Measurements from ENCODE around the gene MOXD1.

Gene MOXD1

DNA sequence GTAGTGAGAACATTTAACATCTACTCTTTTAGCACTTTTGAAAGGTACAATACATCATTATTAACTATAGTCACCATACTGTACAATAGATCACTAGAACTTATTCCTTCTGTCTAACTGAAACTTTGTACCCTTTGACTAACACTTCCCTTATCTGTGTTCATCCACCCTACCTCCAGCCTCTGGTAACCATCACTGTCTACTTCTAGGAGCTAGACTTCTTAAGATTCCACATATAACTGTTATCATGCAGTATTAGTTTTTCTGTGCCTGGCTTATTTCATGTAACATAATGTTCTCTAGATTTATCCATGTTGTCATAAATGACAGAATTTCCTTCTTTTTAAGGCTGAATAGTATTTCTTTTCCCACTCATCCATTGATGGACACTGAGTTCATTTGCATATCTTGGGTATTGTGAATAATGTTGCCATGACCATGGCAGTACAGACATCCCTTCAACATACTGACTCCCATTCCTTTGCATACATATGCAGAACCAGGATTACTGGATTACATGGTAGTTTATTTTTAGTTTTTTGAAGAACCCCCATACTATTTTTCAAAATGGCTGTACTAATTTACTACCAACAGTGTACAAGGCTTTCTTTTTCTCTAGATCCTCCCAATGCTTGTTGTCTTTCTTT lies 135.7 kb downstream of the MOXD1 start:
- no peaks in the 10 kb centered on the region for H3K36me3 ChIP-seq (ENCODE audit: control insufficient read depth, insufficient read depth, low read length)
- H3K27me3 ChIP-seq (ENCODE audit: control insufficient read depth, insufficient read depth, low read length): no peaks in the 10 kb centered on the region
- H3K9ac ChIP-seq (ENCODE audit: low read length): no peak overlapping the region
- H3K4me1 ChIP-seq (ENCODE audit: control insufficient read depth, insufficient read depth, low read length): peaks cover 7% of the 10 kb centered on the region
- no peaks in the 10 kb centered on the region for H3K9me3 ChIP-seq (ENCODE audit: control insufficient read depth, low read length)
- H3K4me3 ChIP-seq (ENCODE audit: low read length): no peak overlapping the region

DNA sequence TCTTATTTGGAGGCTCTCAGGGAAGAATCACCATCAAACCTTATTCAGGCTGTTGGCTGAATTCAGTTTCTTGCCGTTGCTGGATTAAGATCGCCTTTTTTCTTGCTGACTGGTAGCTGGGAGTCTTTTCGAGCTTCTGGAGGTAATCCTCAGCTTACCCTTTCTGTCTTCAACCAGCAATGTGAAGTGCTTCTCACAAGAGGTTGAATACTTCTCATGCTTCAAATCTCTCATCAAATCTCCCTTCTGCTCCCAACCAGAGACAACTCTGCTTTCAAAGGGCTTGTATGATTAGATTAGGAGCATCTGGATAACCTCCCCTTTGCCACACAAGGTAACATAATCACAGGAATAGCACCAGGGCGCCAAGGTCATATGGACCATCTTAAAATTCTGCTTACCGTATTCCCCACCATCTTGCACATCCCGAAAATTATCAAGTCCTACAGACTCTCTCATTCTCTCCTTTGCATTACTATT lies 137.2 kb downstream of the MOXD1 start:
- H3K9ac ChIP-seq (ENCODE audit: low read length): no peak overlapping the region
- no peaks in the 10 kb centered on the region for H3K27me3 ChIP-seq (ENCODE audit: control insufficient read depth, insufficient read depth, low read length)
- no peaks in the 10 kb centered on the region for H3K9me3 ChIP-seq (ENCODE audit: control insufficient read depth, low read length)
- no peaks in the 10 kb centered on the region for H3K4me1 ChIP-seq (ENCODE audit: control insufficient read depth, insufficient read depth, low read length)
- no peaks in the 10 kb centered on the region for H3K36me3 ChIP-seq (ENCODE audit: control insufficient read depth, insufficient read depth, low read length)
- H3K4me3 ChIP-seq (ENCODE audit: low read length): no peak overlapping the region

DNA sequence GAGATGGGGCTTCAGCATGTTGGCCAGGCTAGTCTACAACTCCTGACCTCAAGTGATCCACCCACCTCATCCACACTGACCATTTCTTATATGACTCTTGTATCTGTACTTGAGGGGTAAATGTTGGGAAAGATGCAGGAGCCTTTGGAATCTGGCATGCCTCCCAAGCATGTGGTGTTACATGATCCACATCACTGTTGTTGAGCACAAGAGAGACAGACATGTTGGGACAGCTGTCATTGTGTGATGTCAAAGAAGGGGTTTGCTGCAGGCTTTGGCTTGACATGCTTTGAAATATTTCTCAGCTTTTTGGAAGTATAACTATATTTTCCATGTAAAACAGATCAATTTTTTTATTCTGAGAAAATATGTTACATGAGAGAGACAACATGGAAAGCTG lies 139.9 kb downstream of the MOXD1 start:
- H3K4me3 ChIP-seq (ENCODE audit: low read length): no peak overlapping the region
- H3K9ac ChIP-seq (ENCODE audit: low read length): no peak overlapping the region
- peaks cover 11% of the 10 kb centered on the region for H3K4me1 ChIP-seq (ENCODE audit: control insufficient read depth, insufficient read depth, low read length)
- H3K9me3 ChIP-seq (ENCODE audit: control insufficient read depth, low read length): no peaks in the 10 kb centered on the region
- H3K27me3 ChIP-seq (ENCODE audit: control insufficient read depth, insufficient read depth, low read length): no peaks in the 10 kb centered on the region
- no peaks in the 10 kb centered on the region for H3K36me3 ChIP-seq (ENCODE audit: control insufficient read depth, insufficient read depth, low read length)

DNA sequence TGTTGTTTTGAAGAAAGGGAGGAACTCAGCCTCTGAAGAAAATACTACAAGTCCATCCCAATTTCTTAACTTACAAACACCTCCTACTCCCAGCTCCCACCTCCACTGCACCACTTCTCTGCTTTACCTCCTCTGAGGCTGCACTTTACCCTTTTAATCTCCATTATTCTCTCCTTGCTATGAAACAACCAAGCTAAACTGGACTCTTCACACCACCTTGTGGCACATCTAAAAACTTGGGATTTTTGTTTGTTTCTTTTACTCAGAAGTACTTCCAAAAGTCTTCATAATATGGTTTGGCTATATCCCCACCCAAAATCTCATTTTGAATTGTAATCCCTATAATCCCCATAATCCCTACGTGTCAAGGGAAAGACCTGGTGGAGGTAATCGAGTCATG lies 142.2 kb downstream of the MOXD1 start:
- Histone ChIP-seq H3K36me3 (ENCODE audit: control insufficient read depth, insufficient read depth, low read length) (no peaks in the 10 kb centered on the region), H3K9ac (ENCODE audit: low read length) (no peak overlapping the region), H3K9me3 (ENCODE audit: control insufficient read depth, low read length) (no peaks in the 10 kb centered on the region), H3K4me1 (ENCODE audit: control insufficient read depth, insufficient read depth, low read length) (peaks cover 11% of the 10 kb centered on the region), H3K4me3 (ENCODE audit: low read length) (no peak overlapping the region), H3K27me3 (ENCODE audit: control insufficient read depth, insufficient read depth, low read length) (no peaks in the 10 kb centered on the region)

DNA sequence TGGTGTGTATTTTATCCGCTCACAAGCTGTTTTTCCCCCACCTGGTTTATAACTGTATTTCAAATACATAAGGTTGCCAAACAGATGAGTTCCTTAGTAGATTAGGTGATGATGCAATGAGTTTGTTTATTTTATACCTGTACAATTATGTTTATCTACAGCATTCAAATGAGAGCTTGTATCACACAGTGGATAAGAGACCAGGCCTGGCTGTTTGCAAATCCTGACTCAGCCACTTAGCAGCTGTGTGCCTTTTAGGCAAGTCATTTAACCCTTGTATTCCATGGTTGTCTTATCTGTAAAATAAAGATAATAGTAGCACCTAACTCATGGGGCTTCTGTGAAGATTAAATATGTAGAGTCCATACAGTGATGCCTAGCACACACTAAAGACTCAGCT lies 143.7 kb downstream of the MOXD1 start:
- Histone ChIP-seq H3K4me3 (ENCODE audit: low read length) (no peak overlapping the region), H3K9me3 (ENCODE audit: control insufficient read depth, low read length) (no peaks in the 10 kb centered on the region), H3K4me1 (ENCODE audit: control insufficient read depth, insufficient read depth, low read length) (peaks cover 11% of the 10 kb centered on the region), H3K36me3 (ENCODE audit: control insufficient read depth, insufficient read depth, low read length) (no peaks in the 10 kb centered on the region), H3K27me3 (ENCODE audit: control insufficient read depth, insufficient read depth, low read length) (no peaks in the 10 kb centered on the region), H3K9ac (ENCODE audit: low read length) (no peak overlapping the region)

DNA sequence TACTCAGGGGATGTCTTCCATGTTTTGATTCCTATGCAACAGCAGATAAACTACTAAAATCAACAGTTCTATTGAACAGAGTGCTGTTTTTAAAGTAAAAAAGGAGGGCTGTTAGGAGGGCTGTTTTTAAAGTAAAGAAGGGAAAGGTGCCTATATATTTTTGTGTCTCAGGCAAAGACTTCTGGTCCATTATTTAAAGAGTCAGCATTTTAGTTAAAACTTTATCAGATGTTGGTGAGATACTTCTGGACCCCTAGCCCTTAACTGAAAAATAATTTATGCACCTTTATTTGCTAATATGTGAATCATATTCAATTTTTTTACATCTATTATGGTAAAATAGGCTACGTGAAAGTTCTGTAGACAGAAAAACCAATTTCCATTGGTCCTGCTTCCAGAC lies 144.8 kb downstream of the MOXD1 start:
- H3K36me3 ChIP-seq (ENCODE audit: control insufficient read depth, insufficient read depth, low read length): no peaks in the 10 kb centered on the region
- H3K4me1 ChIP-seq (ENCODE audit: control insufficient read depth, insufficient read depth, low read length): peaks cover 11% of the 10 kb centered on the region
- H3K9ac ChIP-seq (ENCODE audit: low read length): no peak overlapping the region
- no peaks in the 10 kb centered on the region for H3K9me3 ChIP-seq (ENCODE audit: control insufficient read depth, low read length)
- no peak overlapping the region for H3K4me3 ChIP-seq (ENCODE audit: low read length)
- H3K27me3 ChIP-seq (ENCODE audit: control insufficient read depth, insufficient read depth, low read length): no peaks in the 10 kb centered on the region

DNA sequence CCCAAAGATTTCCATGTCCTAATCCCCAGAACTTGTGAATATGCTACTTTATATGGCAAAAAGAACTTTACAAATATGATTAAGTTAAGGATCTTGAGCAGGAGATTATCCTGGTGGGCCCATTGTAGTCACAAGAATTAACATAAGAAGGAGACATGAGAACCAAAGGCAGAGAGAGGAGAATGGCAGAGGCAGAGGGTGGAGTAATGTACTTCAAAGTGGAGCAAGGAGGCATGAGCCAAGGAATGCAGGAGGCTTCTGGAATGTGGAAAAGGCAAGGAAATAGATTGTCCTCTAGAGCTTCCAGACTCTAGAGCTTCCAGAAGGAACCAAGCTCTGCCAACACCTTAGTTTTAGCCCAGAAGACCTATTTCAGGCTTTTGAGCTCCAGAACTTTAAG lies 147.4 kb downstream of the MOXD1 start:
- H3K9me3 ChIP-seq (ENCODE audit: control insufficient read depth, low read length): no peaks in the 10 kb centered on the region
- no peaks in the 10 kb centered on the region for H3K27me3 ChIP-seq (ENCODE audit: control insufficient read depth, insufficient read depth, low read length)
- H3K9ac ChIP-seq (ENCODE audit: low read length): no peak overlapping the region
- H3K4me1 ChIP-seq (ENCODE audit: control insufficient read depth, insufficient read depth, low read length): peaks cover 10% of the 10 kb centered on the region
- no peaks in the 10 kb centered on the region for H3K36me3 ChIP-seq (ENCODE audit: control insufficient read depth, insufficient read depth, low read length)
- no peak overlapping the region for H3K4me3 ChIP-seq (ENCODE audit: low read length)

DNA sequence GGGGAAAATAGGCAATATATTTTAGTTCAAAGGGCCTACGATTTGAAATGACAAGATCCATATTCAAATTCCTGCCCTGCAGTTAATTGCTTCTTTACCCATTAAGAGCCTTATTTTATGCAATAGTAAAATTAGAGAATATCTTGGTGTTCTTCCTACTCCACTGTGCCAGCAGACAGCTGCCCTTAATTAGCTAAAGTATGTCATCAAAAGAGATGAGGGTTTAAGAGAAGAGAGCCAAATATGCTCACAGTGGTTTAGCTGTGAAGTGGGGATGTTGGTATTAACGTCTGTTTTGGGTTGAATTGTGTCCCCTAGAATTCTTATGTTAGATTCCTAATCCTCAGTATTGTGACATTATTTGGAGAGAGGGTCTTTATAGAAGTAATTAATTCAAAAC lies 148.1 kb downstream of the MOXD1 start:
- Histone ChIP-seq H3K27me3 (ENCODE audit: control insufficient read depth, insufficient read depth, low read length) (no peaks in the 10 kb centered on the region), H3K36me3 (ENCODE audit: control insufficient read depth, insufficient read depth, low read length) (no peaks in the 10 kb centered on the region), H3K9me3 (ENCODE audit: control insufficient read depth, low read length) (no peaks in the 10 kb centered on the region), H3K4me1 (ENCODE audit: control insufficient read depth, insufficient read depth, low read length) (peaks cover 4% of the 10 kb centered on the region), H3K4me3 (ENCODE audit: low read length) (no peak overlapping the region), H3K9ac (ENCODE audit: low read length) (no peak overlapping the region)

DNA sequence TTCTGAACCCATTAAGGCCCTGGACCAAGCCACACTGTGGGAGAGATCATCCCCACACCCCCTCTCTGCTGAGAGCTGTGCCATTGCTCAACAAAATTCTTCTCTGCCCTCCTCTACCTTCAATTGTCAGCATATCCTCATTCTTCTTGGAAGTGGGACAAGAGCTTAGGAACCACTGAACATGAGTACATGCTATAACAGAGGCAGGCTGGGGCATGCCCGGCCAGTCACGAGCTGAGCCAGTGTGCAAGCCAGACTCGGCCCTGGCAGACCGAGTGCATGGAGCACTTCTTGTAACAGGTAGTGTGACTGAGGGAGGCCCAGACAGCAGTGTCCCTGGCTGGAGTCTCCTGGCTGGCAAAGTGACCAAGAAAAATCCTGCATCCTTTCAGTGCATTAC lies 149.2 kb downstream of the MOXD1 start:
- no peaks in the 10 kb centered on the region for H3K36me3 ChIP-seq (ENCODE audit: control insufficient read depth, insufficient read depth, low read length)
- no peak overlapping the region for H3K9ac ChIP-seq (ENCODE audit: low read length)
- H3K27me3 ChIP-seq (ENCODE audit: control insufficient read depth, insufficient read depth, low read length): no peaks in the 10 kb centered on the region
- H3K9me3 ChIP-seq (ENCODE audit: control insufficient read depth, low read length): no peaks in the 10 kb centered on the region
- no peak overlapping the region for H3K4me3 ChIP-seq (ENCODE audit: low read length)
- no peaks in the 10 kb centered on the region for H3K4me1 ChIP-seq (ENCODE audit: control insufficient read depth, insufficient read depth, low read length)

DNA sequence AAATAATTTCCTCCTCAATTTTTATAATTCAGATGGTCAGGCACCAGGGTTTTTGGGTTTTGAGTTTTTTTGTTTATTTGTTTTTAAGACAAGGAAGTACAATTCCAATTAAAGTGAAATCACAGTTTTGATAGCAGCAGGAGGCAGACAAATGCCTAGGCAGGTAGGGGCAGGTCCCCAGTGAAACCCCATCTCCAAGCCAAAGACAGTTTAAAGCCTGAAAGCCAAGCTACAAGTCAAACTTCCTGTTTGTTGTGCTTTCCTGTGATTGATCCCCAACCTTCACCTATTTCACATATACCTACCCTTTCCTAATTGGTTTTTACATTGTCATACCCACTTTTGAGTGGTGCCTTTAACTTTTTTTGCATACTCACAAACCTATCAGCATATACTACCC lies 149.6 kb downstream of the MOXD1 start:
- H3K4me1 ChIP-seq (ENCODE audit: control insufficient read depth, insufficient read depth, low read length): no peaks in the 10 kb centered on the region
- no peaks in the 10 kb centered on the region for H3K36me3 ChIP-seq (ENCODE audit: control insufficient read depth, insufficient read depth, low read length)
- no peak overlapping the region for H3K9ac ChIP-seq (ENCODE audit: low read length)
- H3K27me3 ChIP-seq (ENCODE audit: control insufficient read depth, insufficient read depth, low read length): no peaks in the 10 kb centered on the region
- H3K4me3 ChIP-seq (ENCODE audit: low read length): no peak overlapping the region
- no peaks in the 10 kb centered on the region for H3K9me3 ChIP-seq (ENCODE audit: control insufficient read depth, low read length)

DNA sequence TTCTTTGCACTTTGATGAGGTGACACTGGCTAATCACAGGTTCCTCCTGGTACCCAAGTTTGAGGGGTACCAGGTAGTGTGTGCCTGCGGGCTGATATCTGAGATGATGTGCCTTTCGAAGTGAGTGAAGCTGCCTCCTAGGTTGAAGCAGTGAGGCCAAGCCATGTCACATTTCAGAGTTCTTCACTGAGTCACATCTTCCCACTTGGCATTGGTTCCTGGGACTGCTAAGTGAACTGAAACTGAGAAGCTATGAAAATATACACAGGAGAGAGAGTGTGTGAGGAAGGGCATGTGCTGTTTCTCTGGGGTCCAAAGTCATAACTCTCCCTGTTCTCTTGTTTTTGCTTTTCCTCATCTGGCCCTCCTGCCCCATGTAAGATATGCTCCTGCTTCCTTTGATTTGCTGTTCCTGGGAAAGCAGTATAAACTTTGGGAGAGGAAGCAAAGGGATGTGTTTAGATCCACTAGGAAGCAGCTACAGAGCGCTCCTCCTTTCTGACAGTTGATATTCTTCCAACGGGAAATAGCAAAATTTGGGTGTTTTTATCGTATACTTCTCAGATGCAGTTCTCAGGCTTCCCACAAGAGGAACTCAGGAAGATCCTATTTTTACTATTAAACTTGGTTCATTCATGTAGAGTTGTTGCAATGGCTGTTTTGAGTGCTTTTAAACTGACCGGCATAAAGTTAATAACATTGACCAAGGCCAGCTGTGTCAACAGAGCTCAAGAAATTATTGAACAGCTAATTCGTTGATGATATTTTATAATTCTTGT lies 153.7 kb downstream of the MOXD1 start:
- Histone ChIP-seq H3K4me3 (ENCODE audit: low read length) (no peak overlapping the region), H3K27me3 (ENCODE audit: control insufficient read depth, insufficient read depth, low read length) (no peaks in the 10 kb centered on the region), H3K4me1 (ENCODE audit: control insufficient read depth, insufficient read depth, low read length) (no peaks in the 10 kb centered on the region), H3K9ac (ENCODE audit: low read length) (no peak overlapping the region), H3K36me3 (ENCODE audit: control insufficient read depth, insufficient read depth, low read length) (no peaks in the 10 kb centered on the region), H3K9me3 (ENCODE audit: control insufficient read depth, low read length) (no peaks in the 10 kb centered on the region)

DNA sequence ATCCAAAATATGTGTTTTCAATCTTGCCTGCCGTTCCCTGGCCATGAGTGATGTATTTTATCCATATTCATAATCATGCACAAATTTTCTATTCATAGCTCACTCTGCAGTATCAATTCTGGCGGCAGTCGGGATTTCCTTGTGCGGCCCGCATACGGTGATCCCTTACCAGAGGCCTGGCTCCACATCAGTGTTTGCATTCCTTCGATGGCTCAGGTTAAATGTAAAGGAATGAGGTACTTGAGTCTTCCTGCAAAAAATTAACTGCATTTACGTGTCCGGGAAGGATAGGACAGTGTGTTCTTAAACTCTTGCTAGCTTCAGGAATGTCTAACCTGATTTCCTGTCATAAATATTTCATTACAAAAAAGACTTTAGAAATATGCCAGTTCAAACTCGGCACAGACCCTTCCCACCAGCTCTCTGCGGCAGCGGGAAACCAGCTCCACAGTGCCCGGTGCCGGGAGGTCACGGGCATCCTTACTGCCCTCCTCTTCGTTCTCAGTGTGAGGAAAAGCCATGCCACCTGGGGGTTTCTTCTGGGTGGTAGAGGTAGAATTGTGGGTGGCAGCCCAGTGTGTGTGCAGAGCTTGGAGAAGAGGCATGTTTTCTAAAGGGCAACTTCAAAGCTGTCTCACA lies 154.5 kb downstream of the MOXD1 start:
- Histone ChIP-seq H3K4me3 (ENCODE audit: low read length) (no peak overlapping the region), H3K9me3 (ENCODE audit: control insufficient read depth, low read length) (no peaks in the 10 kb centered on the region), H3K9ac (ENCODE audit: low read length) (no peak overlapping the region), H3K4me1 (ENCODE audit: control insufficient read depth, insufficient read depth, low read length) (no peaks in the 10 kb centered on the region), H3K36me3 (ENCODE audit: control insufficient read depth, insufficient read depth, low read length) (no peaks in the 10 kb centered on the region), H3K27me3 (ENCODE audit: control insufficient read depth, insufficient read depth, low read length) (no peaks in the 10 kb centered on the region)
